ENCODE measurements around the gene BGN. TPM values are rescaled to one million over a fixed set of nuclear protein-coding genes. Genes with fewer than 3 reads are reported as not detected.

The BGN gene
- total RNA-seq, 1 experiment from 2014 or later, result 1.2 TPM

GRCh38 chrX:153475271-153475670, 19.5 kb upstream of the BGN start:
- Histone ChIP-seq H2BK5ac (ENCODE audit: insufficient read length, low read length) (no peak overlapping the region), H2AFZ (ENCODE audit: low read length) (no peak overlapping the region), H4K5ac (ENCODE audit: insufficient read length, low read depth, low read length) (no peak overlapping the region), H3K23ac (ENCODE audit: insufficient read length, low read depth, low read length) (no peak overlapping the region), H2BK15ac (ENCODE audit: low read depth, low read length) (no peak overlapping the region), H3K4me1 (ENCODE audit: insufficient read depth, low read length) (no peaks in the 10 kb centered on the region; the same call in 1 of the 2 replicates), H3K23me2 (ENCODE audit: insufficient read length, low read depth, low read length, poor library complexity, severe bottlenecking) (no peaks in the 10 kb centered on the region), H3K79me2 (ENCODE audit: insufficient read depth, low read length) (no peaks in the 10 kb centered on the region), H3K4me2 (ENCODE audit: insufficient read depth, insufficient read length, low read length) (no peak overlapping the region), H3K56ac (ENCODE audit: insufficient read length, low read depth, low read length) (no peak overlapping the region), H3K18ac (ENCODE audit: insufficient read length, low read depth, low read length) (no peak overlapping the region), H3K79me1 (ENCODE audit: insufficient read depth, low read depth, low read length, poor library complexity, severe bottlenecking) (no peaks in the 10 kb centered on the region), H3K9me3 (ENCODE audit: control insufficient read depth, low read depth, low read length) (peaks cover 16% of the 10 kb centered on the region), H3K4ac (ENCODE audit: low read depth, low read length) (no peak overlapping the region), H3K27ac (ENCODE audit: insufficient read length, low read depth, low read length) (no peak overlapping the region), H3K14ac (ENCODE audit: insufficient read depth, low read length) (no peak overlapping the region), H2BK120ac (ENCODE audit: low read depth, low read length, poor library complexity, severe bottlenecking) (no peak overlapping the region), H3K27me3 (ENCODE audit: insufficient read depth, low read length) (peaks cover 3% of the 10 kb centered on the region), H2BK20ac (ENCODE audit: low read depth, low read length, poor library complexity, severe bottlenecking) (no peak overlapping the region), H3T11ph (ENCODE audit: low read length) (no peak overlapping the region), H4K91ac (ENCODE audit: insufficient read length, low read depth, low read length) (no peak overlapping the region), H4K8ac (replicated peaks; ENCODE audit: insufficient read length, low read depth, low read length) (no peak overlapping the region), H3K9ac (ENCODE audit: extremely low read depth, insufficient read length, low read length) (no peak overlapping the region), H2AK5ac (ENCODE audit: insufficient read length, low read length) (no peak overlapping the region), H4K20me1 (ENCODE audit: control insufficient read depth, insufficient read depth, insufficient read length) (no peaks in the 10 kb centered on the region), H2BK12ac (ENCODE audit: insufficient read length, low read depth, low read length) (no peak overlapping the region)
- H3K4me3 Mint-ChIP-seq, result no peak overlapping the region; a peak in 1 of 5 replicates
- peaks cover 43 to 65% of the 10 kb centered on the region in 2 experiments for H3K9me3 Mint-ChIP-seq
- TF ChIP-seq CTCF (conservative IDR thresholded peaks at IDR 0.05), result no peak
- peaks cover 34% of the 10 kb centered on the region for H3K27me3 Mint-ChIP-seq (ENCODE audit: low read depth)
- no peak for DNase-seq
- H3K27ac Mint-ChIP-seq, result no peak overlapping the region
- no CpG with 5 or more reads among the region's 7 CpGs for WGBS (ENCODE audit: extremely low coverage, insufficient read length, low lambda C conversion rate)
- H3K36me3 Mint-ChIP-seq (ENCODE audit: insufficient read depth in 1 of 3, low read depth in 3 of 3), result peaks cover 0 to 9% (median 3%) of the 10 kb centered on the region in 3 experiments; a peak in 3 of 7 replicates
- peaks cover 2% of the 10 kb centered on the region in 2 experiments; a peak in 3 of 4 replicates for H3K4me1 Mint-ChIP-seq
